HS-5 (cell line): ENCODE data around the gene TMEM45B.
"Not testable (repeated sequence)": the region's sequence is repeated elsewhere in the genome, so short reads cannot be mapped to it uniquely, and the experiment has no call there.

ENCODE experiments used
- DNase-seq: peaks from one replicate; pipeline ENCODE4 v3.0.0-alpha.2; 2012; ENCODE audit warnings: low read depth

The TMEM45B gene

GRCh38 chr11:129808241-129808640 is 7.4 kb upstream of the TMEM45B start:
- DNase-seq = not testable (repeated sequence)

- no peak for DNase-seq
Measured at GRCh38 chr11:129813231-129813791, 2.3 kb upstream of the TMEM45B start.

- DNase-seq = no peak
Measured at GRCh38 chr11:129814244-129815014, 1.2 kb upstream of the TMEM45B start.

GRCh38 chr11:129817534-129818051 is 1.9 kb downstream of the TMEM45B start:
- DNase-seq = no peak

GRCh38 chr11:129818236-129818635 is 2.6 kb downstream of the TMEM45B start:
- DNase-seq = not testable (repeated sequence)

- no peak for DNase-seq
Measured at GRCh38 chr11:129819237-129819636, 3.6 kb downstream of the TMEM45B start.

- not testable (repeated sequence) for DNase-seq
Measured at GRCh38 chr11:129820228-129820627, 4.6 kb downstream of the TMEM45B start.

- not testable (repeated sequence) for DNase-seq
Measured at GRCh38 chr11:129823281-129823680, 7.6 kb downstream of the TMEM45B start.

GRCh38 chr11:129823799-129824198 is 8.2 kb downstream of the TMEM45B start:
- not testable (repeated sequence) for DNase-seq

GRCh38 chr11:129825380-129825779 is 9.7 kb downstream of the TMEM45B start:
- peak; percentile 49 for DNase-seq

GRCh38 chr11:129828301-129828836 is 12.7 kb downstream of the TMEM45B start:
- no peak for DNase-seq

- DNase-seq = not testable (repeated sequence)
Measured at GRCh38 chr11:129829497-129829896, 13.8 kb downstream of the TMEM45B start.

- not testable (repeated sequence) for DNase-seq
Measured at GRCh38 chr11:129831227-129831626, 15.6 kb downstream of the TMEM45B start.

- DNase-seq = not testable (repeated sequence)
Measured at GRCh38 chr11:129833260-129833659, 17.6 kb downstream of the TMEM45B start.

- DNase-seq = peak; percentile 14
Measured at GRCh38 chr11:129836423-129836891, 20.8 kb downstream of the TMEM45B start.

GRCh38 chr11:129836979-129837378 is 21.3 kb downstream of the TMEM45B start:
- no peak for DNase-seq

GRCh38 chr11:129840236-129840635 is 24.6 kb downstream of the TMEM45B start:
- no peak for DNase-seq

GRCh38 chr11:129842138-129842537 is 26.5 kb downstream of the TMEM45B start:
- no peak for DNase-seq

- peak; percentile 78 for DNase-seq
Measured at GRCh38 chr11:129846508-129847335, 31.1 kb downstream of the TMEM45B start.

- not testable (repeated sequence) for DNase-seq
Measured at GRCh38 chr11:129847361-129847760, 31.7 kb downstream of the TMEM45B start.

GRCh38 chr11:129849447-129850130 is 33.9 kb downstream of the TMEM45B start:
- DNase-seq = no peak
